Lung microvascular endothelial cell (primary cell): ENCODE measurements around the gene SCYGR6. TPM values are rescaled to one million over a fixed set of nuclear protein-coding genes. Genes with fewer than 3 reads are reported as not detected.

Experiments used
- DNase-seq, 2 donors: peaks; one replicate each; pipeline versions ENCODE4 v3.0.0 to v3.0.0-alpha.2; 2010; ENCODE audit warnings: low read depth in 2 of 2
- total RNA-seq: library from RNA; depleted of rRNA; stranded (reverse); fragments of >200 nt; gene quantifications from 2 replicates; pipeline ENCODE4 v1.2.1, GENCODE V29; 2014

The SCYGR6 gene
- total RNA-seq, 1 donor from 2014 or later: not detected

GRCh38 chr2:227713291-227713690, 11.3 kb downstream of the SCYGR6 start:
- no peak for DNase-seq

GRCh38 chr2:227710986-227711385, 13.6 kb downstream of the SCYGR6 start:
- no peak for DNase-seq

- DNase-seq: no peak
These were observed 17.2 kb downstream of the SCYGR6 start for GRCh38 chr2:227707390-227707789.

GRCh38 chr2:227706859-227707258, 17.7 kb downstream of the SCYGR6 start:
- no peak for DNase-seq

GRCh38 chr2:227703961-227704360, 20.6 kb downstream of the SCYGR6 start:
- no peak for DNase-seq

- DNase-seq: no peak
These were observed 21.3 kb downstream of the SCYGR6 start for GRCh38 chr2:227703280-227703732.

GRCh38 chr2:227701556-227701955, 23.0 kb downstream of the SCYGR6 start:
- DNase-seq: no peak

GRCh38 chr2:227696990-227697679, 27.4 kb downstream of the SCYGR6 start:
- no peak for DNase-seq

GRCh38 chr2:227687189-227687588, 37.4 kb downstream of the SCYGR6 start:
- DNase-seq: no peak

- DNase-seq: no peak
These were observed 40.3 kb downstream of the SCYGR6 start for GRCh38 chr2:227684258-227684657.

GRCh38 chr2:227677928-227678327, 46.6 kb downstream of the SCYGR6 start:
- no peak for DNase-seq

GRCh38 chr2:227674485-227674884, 50.1 kb downstream of the SCYGR6 start:
- no peak for DNase-seq

Other genes starting within 250 kb of the SCYGR6 start
- gene SCYGR2, start 125.9 kb downstream of the SCYGR6 start, total RNA-seq: not detected in 2 replicates
- not detected in 2 replicates for gene SCYGR3, start 109.9 kb downstream of the SCYGR6 start, total RNA-seq
- gene SCYGR4, start 107.3 kb downstream of the SCYGR6 start, total RNA-seq: not detected in 2 replicates
- gene SCYGR5, start 58.0 kb downstream of the SCYGR6 start, total RNA-seq: not detected in 2 replicates
- gene SLC19A3, start 6.7 kb downstream of the SCYGR6 start, total RNA-seq: not detected in 2 replicates
- not detected in 2 replicates for gene SCYGR7, start 3.6 kb upstream of the SCYGR6 start, total RNA-seq
- not detected in 2 replicates for gene SCYGR8, start 21.1 kb upstream of the SCYGR6 start, total RNA-seq
- gene CCL20, start 89.1 kb upstream of the SCYGR6 start, total RNA-seq: 0.60 and 2.8 TPM in 2 replicates
- gene DAW1, start 146.9 kb upstream of the SCYGR6 start, total RNA-seq: 0.20 and 0.22 TPM in 2 replicates